GM12892 (cell line): ENCODE results near the gene CBFA2T2.

ENCODE experiments used
- POLR2A ChIP-seq: IDR thresholded peaks from 2 replicates; pipeline ENCODE4 v1.6.1; 2011; ENCODE audit warnings: low read depth, low read length, control low read depth
- POLR2AphosphoS5 ChIP-seq: IDR thresholded peaks from 2 replicates; pipeline ENCODE4 v1.6.1; 2011; ENCODE audit warnings: low read depth, low read length, control low read depth

DNA sequence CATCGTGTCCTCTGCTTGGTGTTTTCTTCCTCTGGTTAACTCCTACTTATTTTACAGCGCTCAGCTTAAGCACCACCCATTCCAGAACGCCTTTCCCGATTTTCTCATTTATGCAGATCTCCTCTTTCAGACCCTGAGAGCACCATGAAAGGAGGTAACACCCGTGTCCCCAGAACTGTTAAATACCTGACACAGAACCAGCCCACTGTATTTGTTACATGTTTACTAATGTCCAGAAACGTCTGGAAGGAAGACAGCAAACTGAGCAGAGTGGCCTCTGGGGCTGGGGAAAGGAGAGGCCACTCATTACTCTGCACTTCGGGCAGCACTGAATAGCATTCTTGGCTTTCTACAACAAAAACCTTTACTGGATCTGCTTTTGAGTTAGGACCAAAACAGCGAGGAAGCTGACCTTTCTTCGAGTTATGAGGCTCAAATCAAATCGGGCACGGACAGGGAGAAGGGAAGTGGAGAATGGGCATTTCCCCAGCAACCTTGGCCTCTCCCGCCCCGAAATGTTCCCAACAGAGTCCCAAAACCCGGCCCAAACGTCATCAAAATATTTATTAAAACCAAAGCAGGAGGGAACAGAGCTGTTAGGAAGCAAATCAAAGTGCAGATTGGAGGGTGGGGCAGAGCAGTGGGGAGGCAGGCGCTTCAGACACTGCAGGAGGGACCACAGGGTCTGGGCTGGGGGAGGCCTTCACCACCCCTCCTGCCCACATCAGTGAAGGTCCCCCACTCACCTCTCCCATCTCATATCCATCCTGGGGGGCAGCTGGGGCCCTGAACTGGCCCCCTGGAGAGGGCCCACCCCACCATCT, 185.5 kb downstream of the CBFA2T2 start:
- no peak for TF ChIP-seq POLR2A
- no peak; the same call in 1 of the 2 replicates for TF ChIP-seq POLR2AphosphoS5
